GM21619 (cell line): ENCODE data around the gene FOXA1.
"Not testable (repeated sequence)": the region's sequence is repeated elsewhere in the genome, so short reads cannot be mapped to it uniquely, and the experiment has no call there.

Experiments
- ATAC-seq: cut with Tn5 transposase; IDR thresholded peaks from one replicate; pipeline ENCODE4 v1.9.1; 2021; ENCODE audit not compliant: unreplicated experiment

FOXA1 gene

GRCh38 chr14:37563189-37563588 is 31.9 kb downstream of the FOXA1 start:
- no peak for ATAC-seq

GRCh38 chr14:37559386-37559785 is 35.7 kb downstream of the FOXA1 start:
- ATAC-seq: no peak

- ATAC-seq: no peak
Observed at GRCh38 chr14:37558740-37559139, 36.3 kb downstream of the FOXA1 start.

- not testable (repeated sequence) for ATAC-seq
Observed at GRCh38 chr14:37555596-37555995, 39.5 kb downstream of the FOXA1 start.

GRCh38 chr14:37553935-37554550 is 41.0 kb downstream of the FOXA1 start:
- no peak for ATAC-seq

GRCh38 chr14:37551119-37551518 is 43.9 kb downstream of the FOXA1 start:
- no peak for ATAC-seq

- ATAC-seq: no peak
Observed at GRCh38 chr14:37550511-37550910, 44.5 kb downstream of the FOXA1 start.

GRCh38 chr14:37546621-37547447 is 48.2 kb downstream of the FOXA1 start:
- no peak for ATAC-seq

- no peak for ATAC-seq
Observed at GRCh38 chr14:37545174-37545573, 49.9 kb downstream of the FOXA1 start.

GRCh38 chr14:37544407-37544806 is 50.6 kb downstream of the FOXA1 start:
- ATAC-seq: no peak

- no peak for ATAC-seq
Observed at GRCh38 chr14:37539992-37540391, 55.1 kb downstream of the FOXA1 start.
